Measurements from ENCODE around the gene ZNF598.

ZNF598 gene

GRCh38 chr16:2009791-2010510 is at the start of gene ZNF598:
TSS of gene ZNF598 (minus strand) at chr16:2009821.
- peak; percentile 86 for DNase-seq

GRCh38 chr16:2058872-2059271 is 49.3 kb upstream of the ZNF598 start:
- no peak for DNase-seq

GRCh38 chr16:2058420-2058819 is 48.8 kb upstream of the ZNF598 start:
- DNase-seq = no peak

GRCh38 chr16:2057438-2057837 is 47.8 kb upstream of the ZNF598 start:
- no peak for DNase-seq

- DNase-seq = no peak
Observed at GRCh38 chr16:2056681-2057407, 47.2 kb upstream of the ZNF598 start.

GRCh38 chr16:2056077-2056476 is 46.5 kb upstream of the ZNF598 start:
- no peak for DNase-seq

- no peak for DNase-seq
Observed at GRCh38 chr16:2054543-2055245, 45.1 kb upstream of the ZNF598 start.

- DNase-seq = no peak
Observed at GRCh38 chr16:2053897-2054296, 44.3 kb upstream of the ZNF598 start.

- DNase-seq = no peak
Observed at GRCh38 chr16:2053211-2053610, 43.6 kb upstream of the ZNF598 start.

- no peak for DNase-seq
Observed at GRCh38 chr16:2048116-2048543, 38.5 kb upstream of the ZNF598 start.

- DNase-seq = peak; percentile 94
Observed at GRCh38 chr16:2047330-2048115, 37.9 kb upstream of the ZNF598 start, which contains the start of the genes NTHL1 and TSC2. TSS of gene NTHL1 (minus strand) at chr16:2047834. CDS start at chr16:2047823, 11 bp downstream. TSS of gene TSC2 (plus strand) at chr16:2047985. CDS start at chr16:2048616, 631 bp downstream.

- DNase-seq = no peak
Observed at GRCh38 chr16:2046893-2047329, 37.3 kb upstream of the ZNF598 start.

GRCh38 chr16:2045965-2046892 is 36.6 kb upstream of the ZNF598 start:
- no peak for DNase-seq

GRCh38 chr16:2044541-2044940 is 34.9 kb upstream of the ZNF598 start:
- DNase-seq = no peak

- no peak for DNase-seq
Observed at GRCh38 chr16:2043667-2044451, 34.2 kb upstream of the ZNF598 start.

- DNase-seq = no peak
Observed at GRCh38 chr16:2042986-2043666, 33.5 kb upstream of the ZNF598 start.

GRCh38 chr16:2042171-2042985 is 32.8 kb upstream of the ZNF598 start:
- no peak for DNase-seq

GRCh38 chr16:2040787-2041522 is 31.3 kb upstream of the ZNF598 start:
- DNase-seq = no peak

All from CD4-positive, alpha-beta T cell treated with Interleukin-17A for 4 hours (primary cell).